Right kidney (tissue), 1 donor: ENCODE measurements around the gene POU2F1.

Source experiments
- DNase-seq: peaks from one replicate; pipeline ENCODE4 v3.0.0-alpha.2; 2016

Gene POU2F1

DNA sequence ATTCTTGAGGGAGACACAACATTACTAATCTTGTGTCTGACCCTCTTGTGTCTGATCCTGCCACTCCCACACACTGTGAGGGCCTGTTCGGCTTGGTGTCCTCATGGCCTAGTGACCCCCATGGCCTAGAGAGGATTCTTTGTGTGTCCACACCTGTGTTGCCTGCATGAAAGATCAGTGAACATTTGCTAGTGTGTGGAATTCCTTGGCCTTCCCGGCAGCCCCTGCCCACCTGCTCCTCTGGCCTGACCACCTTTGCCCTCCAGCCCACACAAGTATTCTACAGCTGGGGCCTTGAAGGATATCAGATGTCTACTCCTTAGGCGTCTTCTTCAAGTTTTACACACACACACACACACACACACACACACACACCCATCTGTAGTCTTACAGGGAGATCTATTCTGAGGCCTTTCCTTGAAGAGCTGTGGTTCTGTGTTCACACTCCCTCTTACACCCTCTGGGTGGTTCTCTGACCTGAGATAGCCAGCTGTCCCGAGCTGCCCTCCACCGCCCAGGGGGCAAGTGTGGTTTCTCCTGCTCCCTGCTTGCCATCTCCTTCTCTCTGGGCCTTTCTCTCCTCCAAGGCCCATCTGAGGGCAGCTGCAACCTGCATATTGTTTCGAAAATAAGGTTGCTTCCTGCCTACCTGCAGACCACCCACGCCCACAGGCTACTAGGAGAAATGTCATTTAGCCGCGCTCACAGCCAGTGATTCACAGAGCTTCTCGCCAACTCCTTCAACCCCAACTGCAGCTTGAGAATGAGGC lies 252.3 kb downstream of the POU2F1 start:
- no peak for DNase-seq

DNA sequence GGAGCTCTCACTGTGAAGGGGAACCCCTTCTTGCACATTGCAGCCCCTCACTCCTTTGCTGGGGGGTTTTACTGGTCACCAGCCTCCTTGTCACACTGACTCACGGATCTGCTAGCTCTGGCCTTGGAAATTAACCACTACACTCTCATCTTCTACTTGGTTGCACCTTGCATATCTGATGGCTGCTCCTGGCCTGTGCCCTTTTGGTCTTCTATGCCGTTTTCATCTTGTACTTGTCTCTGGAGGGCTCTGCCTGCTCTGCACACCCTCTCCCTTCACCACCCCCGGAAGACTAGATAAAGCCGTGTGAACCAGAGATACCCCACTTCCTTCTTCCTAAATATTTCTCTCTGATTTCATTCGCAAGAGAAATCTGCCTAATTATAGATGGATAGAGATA lies 253.1 kb downstream of the POU2F1 start:
- DNase-seq: no peak

GRCh38 chr1:167474191-167474641 lies 253.5 kb downstream of the POU2F1 start:
- no peak for DNase-seq

DNA sequence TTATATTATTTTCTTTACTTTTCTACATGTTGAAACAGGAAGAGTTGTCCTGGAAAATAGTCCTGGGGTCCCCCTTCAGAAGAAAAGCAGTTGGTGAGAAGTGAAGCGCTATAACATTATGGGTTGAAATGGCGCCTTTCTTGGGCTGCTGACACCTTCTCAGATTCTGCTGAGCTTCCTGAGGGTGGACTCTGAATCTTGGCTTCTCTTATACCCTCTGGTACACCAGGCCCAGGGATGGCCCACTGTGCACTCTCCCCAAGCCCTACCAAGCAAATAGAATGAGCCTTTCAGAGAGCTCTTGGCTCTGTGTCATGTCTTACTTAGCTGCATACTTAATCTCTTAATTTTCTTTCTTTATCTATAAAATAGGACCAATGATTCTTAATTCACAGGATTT lies 255.4 kb downstream of the POU2F1 start:
- no peak for DNase-seq
